OCI-M2 (cell line): ENCODE results near the gene SEC61A2.

Experiments
- DNase-seq: peaks from one replicate; lab custom pipeline; 2025; ENCODE audit not compliant: unreplicated experiment; lab: John Stamatoyannopoulos, UW

Gene SEC61A2

GRCh38 chr10:12195603-12196506 is 66.4 kb downstream of the SEC61A2 start, which contains the start of the genes CDC123 and NUDT5:
Gene CDC123 (plus strand): TSS chr10:12196188. CDS start chr10:12196246, 58 bp downstream.
Gene NUDT5 (minus strand): TSS chr10:12195891. CDS start chr10:12186291, 9,600 bp downstream.
- DNase-seq = peak; percentile 61

GRCh38 chr10:12196531-12197211 is 67.2 kb downstream of the SEC61A2 start:
- DNase-seq = no peak

GRCh38 chr10:12198156-12198555 is 68.7 kb downstream of the SEC61A2 start:
- no peak for DNase-seq

GRCh38 chr10:12200850-12201249 is 71.4 kb downstream of the SEC61A2 start:
- DNase-seq = no peak

GRCh38 chr10:12201543-12201942 is 72.1 kb downstream of the SEC61A2 start:
- no peak for DNase-seq

- no peak for DNase-seq
Observed at GRCh38 chr10:12202226-12202625, 72.7 kb downstream of the SEC61A2 start.

GRCh38 chr10:12205082-12205481 is 75.6 kb downstream of the SEC61A2 start:
- no peak for DNase-seq

GRCh38 chr10:12207114-12207513 is 77.6 kb downstream of the SEC61A2 start:
- no peak for DNase-seq

- no peak for DNase-seq
Observed at GRCh38 chr10:12208460-12208859, 79.0 kb downstream of the SEC61A2 start.

GRCh38 chr10:12212454-12212853 is 83.0 kb downstream of the SEC61A2 start:
- no peak for DNase-seq

- no peak for DNase-seq
Observed at GRCh38 chr10:12213621-12214020, 84.1 kb downstream of the SEC61A2 start.

- DNase-seq = no peak
Observed at GRCh38 chr10:12214093-12214492, 84.6 kb downstream of the SEC61A2 start.

- DNase-seq = no peak
Observed at GRCh38 chr10:12214763-12215218, 85.3 kb downstream of the SEC61A2 start.
